Measurements from ENCODE around the gene FARS2. TPM values are rescaled to one million over a fixed set of nuclear protein-coding genes. Genes with fewer than 3 reads are reported as not detected.
A peak's percentile ranks its signal among the peaks of the same experiment; 100 is the strongest.

FARS2 gene
- total RNA-seq, 1 donor from 2014 or later = 19.9 TPM

DNA sequence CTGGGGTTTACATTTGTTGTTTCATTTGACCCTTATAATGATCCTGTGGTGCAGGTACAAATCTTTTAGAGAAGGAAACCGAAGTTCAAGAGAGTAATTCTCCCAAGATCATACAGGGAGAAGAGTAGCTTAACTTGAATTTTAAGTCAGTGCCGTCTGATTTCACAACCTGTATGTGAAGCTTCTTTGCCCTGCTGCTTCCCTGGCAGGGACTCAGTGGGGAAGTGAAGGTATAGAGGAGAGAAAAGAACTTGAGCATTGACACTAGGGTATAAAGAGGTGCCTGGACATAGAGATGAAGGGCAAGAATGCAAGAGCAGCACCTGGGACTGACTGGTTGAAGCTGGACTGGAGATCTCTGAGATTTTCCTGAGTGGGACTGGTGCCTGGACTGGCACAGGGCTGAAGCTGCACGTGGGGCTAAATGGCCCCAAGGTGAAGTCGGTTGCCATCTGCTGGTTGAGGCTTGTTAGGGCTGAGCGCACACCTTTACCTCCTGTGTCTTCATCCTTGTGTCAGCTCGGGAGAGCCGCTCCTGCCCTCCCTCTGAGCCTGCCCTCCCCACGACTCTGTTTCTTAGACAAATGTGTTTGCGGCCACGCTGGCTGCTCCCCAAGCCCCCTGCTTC lies 41.8 kb downstream of the FARS2 start:
- Mint-ChIP-seq H3K4me1 (peaks cover 12% of the 10 kb centered on the region), H3K36me3 (peaks cover 4% of the 10 kb centered on the region), H3K4me3 (no peak overlapping the region), H3K27me3 (ENCODE audit: low read depth) (peaks cover 4% of the 10 kb centered on the region), H3K9me3 (no peaks in the 10 kb centered on the region), H3K27ac (no peak overlapping the region)
- peak in 1 of 2 experiments; percentile 44 for DNase-seq (ENCODE audit: low spot score in 2 of 2, unreplicated experiment in 2 of 2)
- TF ChIP-seq, protein P1, sequence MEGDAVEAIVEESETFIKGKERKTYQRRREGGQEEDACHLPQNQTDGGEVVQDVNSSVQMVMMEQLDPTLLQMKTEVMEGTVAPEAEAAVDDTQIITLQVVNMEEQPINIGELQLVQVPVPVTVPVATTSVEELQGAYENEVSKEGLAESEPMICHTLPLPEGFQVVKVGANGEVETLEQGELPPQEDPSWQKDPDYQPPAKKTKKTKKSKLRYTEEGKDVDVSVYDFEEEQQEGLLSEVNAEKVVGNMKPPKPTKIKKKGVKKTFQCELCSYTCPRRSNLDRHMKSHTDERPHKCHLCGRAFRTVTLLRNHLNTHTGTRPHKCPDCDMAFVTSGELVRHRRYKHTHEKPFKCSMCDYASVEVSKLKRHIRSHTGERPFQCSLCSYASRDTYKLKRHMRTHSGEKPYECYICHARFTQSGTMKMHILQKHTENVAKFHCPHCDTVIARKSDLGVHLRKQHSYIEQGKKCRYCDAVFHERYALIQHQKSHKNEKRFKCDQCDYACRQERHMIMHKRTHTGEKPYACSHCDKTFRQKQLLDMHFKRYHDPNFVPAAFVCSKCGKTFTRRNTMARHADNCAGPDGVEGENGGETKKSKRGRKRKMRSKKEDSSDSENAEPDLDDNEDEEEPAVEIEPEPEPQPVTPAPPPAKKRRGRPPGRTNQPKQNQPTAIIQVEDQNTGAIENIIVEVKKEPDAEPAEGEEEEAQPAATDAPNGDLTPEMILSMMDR (IDR thresholded peaks at IDR 0.05; ENCODE audit: unreplicated experiment) = no peak

GRCh38 chr6:5303682-5304081 lies 42.4 kb downstream of the FARS2 start:
- no peaks in the 10 kb centered on the region for H3K9me3 Mint-ChIP-seq
- no peak overlapping the region for H3K27ac Mint-ChIP-seq
- TF ChIP-seq, protein P1 (IDR thresholded peaks at IDR 0.05; ENCODE audit: unreplicated experiment) = no peak
- H3K27me3 Mint-ChIP-seq (ENCODE audit: low read depth) = peaks cover 4% of the 10 kb centered on the region
- H3K4me3 Mint-ChIP-seq = no peak overlapping the region
- peaks cover 9% of the 10 kb centered on the region for H3K36me3 Mint-ChIP-seq
- no peak for DNase-seq (ENCODE audit: low spot score in 2 of 2, unreplicated experiment in 2 of 2)
- H3K4me1 Mint-ChIP-seq = peaks cover 12% of the 10 kb centered on the region

GRCh38 chr6:5305968-5306626 lies 44.8 kb downstream of the FARS2 start:
- H3K36me3 Mint-ChIP-seq = peaks cover 9% of the 10 kb centered on the region
- TF ChIP-seq, protein P1 (IDR thresholded peaks at IDR 0.05; ENCODE audit: unreplicated experiment) = no peak
- H3K4me1 Mint-ChIP-seq = peaks cover 16% of the 10 kb centered on the region
- no peaks in the 10 kb centered on the region for H3K9me3 Mint-ChIP-seq
- no peak overlapping the region for H3K4me3 Mint-ChIP-seq
- H3K27ac Mint-ChIP-seq = no peak overlapping the region
- no peak for DNase-seq (ENCODE audit: low spot score in 2 of 2, unreplicated experiment in 2 of 2)
- H3K27me3 Mint-ChIP-seq (ENCODE audit: low read depth) = peaks cover 4% of the 10 kb centered on the region

GRCh38 chr6:5307058-5307457 lies 45.7 kb downstream of the FARS2 start:
- H3K27ac Mint-ChIP-seq = no peak overlapping the region

DNA sequence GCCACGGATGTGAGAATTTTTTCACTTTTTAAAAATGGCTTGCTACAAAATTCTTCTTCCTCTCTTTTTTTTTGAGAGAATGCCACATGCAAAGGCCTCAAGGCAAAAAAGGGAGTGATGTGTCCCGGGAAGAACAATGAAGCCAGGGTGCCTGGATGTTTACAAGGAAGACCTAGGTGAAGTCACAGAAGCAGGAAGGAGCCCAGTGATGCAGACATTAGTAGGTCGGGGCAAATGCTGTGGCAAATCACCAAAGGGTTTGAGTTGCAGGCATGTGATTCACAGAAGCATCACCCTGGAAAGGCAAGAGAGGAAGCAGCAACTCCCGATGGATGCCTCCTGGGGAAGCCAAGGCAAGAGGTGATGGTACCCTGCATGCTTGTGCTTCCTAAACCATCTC lies 46.8 kb downstream of the FARS2 start:
- no peaks in the 10 kb centered on the region for H3K9me3 Mint-ChIP-seq
- TF ChIP-seq, protein P1 (IDR thresholded peaks at IDR 0.05; ENCODE audit: unreplicated experiment) = no peak
- H3K36me3 Mint-ChIP-seq = peaks cover 9% of the 10 kb centered on the region
- H3K4me1 Mint-ChIP-seq = peaks cover 16% of the 10 kb centered on the region
- H3K27me3 Mint-ChIP-seq (ENCODE audit: low read depth) = no peaks in the 10 kb centered on the region
- no peak overlapping the region for H3K4me3 Mint-ChIP-seq
- no peak for DNase-seq (ENCODE audit: low spot score in 2 of 2, unreplicated experiment in 2 of 2)
- H3K27ac Mint-ChIP-seq = no peak overlapping the region

More at GRCh38 chr6:5307058-5307457, 45.7 kb downstream of the FARS2 start:
- no peak for DNase-seq (ENCODE audit: low spot score in 2 of 2, unreplicated experiment in 2 of 2)
- Mint-ChIP-seq H3K4me1 (peaks cover 16% of the 10 kb centered on the region), H3K36me3 (peaks cover 9% of the 10 kb centered on the region), H3K27me3 (ENCODE audit: low read depth) (peaks cover 4% of the 10 kb centered on the region), H3K4me3 (no peak overlapping the region), H3K9me3 (no peaks in the 10 kb centered on the region)
- TF ChIP-seq, protein P1 (IDR thresholded peaks at IDR 0.05; ENCODE audit: unreplicated experiment) = no peak

Data from mesothelial cell of epicardium (in vitro differentiated cells).